Hepatocyte (in vitro differentiated cells): ENCODE results near the gene IL15RA.

Experiments used
- EZH2phosphoT487 ChIP-seq: fragments of 200-600 bp; sonication (generic); IDR thresholded peaks from one replicate; pipeline ENCODE4 v1.6.1; 2018; ENCODE audit warnings: antibody characterized with exemption, mild to moderate bottlenecking, low read depth, moderate library complexity; ENCODE audit not compliant: unreplicated experiment, severe bottlenecking
- TF ChIP-seq, protein P1 (sequence below): fragments of 200-600 bp; sonication (generic); IDR thresholded peaks from 2 replicates; pipeline ENCODE4 v1.5.1; 2016; ENCODE audit warnings: antibody characterized with exemption, mild to moderate bottlenecking; ENCODE audit not compliant: poor library complexity

DNA sequence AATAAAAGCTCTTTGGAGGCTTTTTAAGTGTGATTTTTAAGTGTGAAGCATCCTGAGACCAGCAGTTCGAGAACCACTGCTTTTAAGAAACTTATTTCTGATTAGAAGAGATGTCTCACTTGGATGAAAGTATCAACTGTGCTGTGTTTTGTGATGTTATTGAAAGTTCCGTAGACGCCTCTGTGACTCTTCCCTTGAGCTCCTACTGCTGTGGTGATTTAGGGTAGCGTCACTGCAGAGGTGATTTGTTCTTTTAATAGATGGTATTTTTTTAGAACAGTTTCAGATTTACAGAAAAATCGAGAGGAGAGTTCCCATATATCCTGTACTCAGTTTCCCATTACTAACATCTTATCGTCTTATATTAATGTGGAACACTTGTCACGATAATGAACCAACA lies 57.8 kb downstream of the IL15RA start:
- TF ChIP-seq EZH2phosphoT487, result no peak
- TF ChIP-seq, protein P1, sequence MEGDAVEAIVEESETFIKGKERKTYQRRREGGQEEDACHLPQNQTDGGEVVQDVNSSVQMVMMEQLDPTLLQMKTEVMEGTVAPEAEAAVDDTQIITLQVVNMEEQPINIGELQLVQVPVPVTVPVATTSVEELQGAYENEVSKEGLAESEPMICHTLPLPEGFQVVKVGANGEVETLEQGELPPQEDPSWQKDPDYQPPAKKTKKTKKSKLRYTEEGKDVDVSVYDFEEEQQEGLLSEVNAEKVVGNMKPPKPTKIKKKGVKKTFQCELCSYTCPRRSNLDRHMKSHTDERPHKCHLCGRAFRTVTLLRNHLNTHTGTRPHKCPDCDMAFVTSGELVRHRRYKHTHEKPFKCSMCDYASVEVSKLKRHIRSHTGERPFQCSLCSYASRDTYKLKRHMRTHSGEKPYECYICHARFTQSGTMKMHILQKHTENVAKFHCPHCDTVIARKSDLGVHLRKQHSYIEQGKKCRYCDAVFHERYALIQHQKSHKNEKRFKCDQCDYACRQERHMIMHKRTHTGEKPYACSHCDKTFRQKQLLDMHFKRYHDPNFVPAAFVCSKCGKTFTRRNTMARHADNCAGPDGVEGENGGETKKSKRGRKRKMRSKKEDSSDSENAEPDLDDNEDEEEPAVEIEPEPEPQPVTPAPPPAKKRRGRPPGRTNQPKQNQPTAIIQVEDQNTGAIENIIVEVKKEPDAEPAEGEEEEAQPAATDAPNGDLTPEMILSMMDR, result no peak
